Nephron (organoid): ENCODE results near the gene SPATS2L.
A peak's percentile ranks its signal among the peaks of the same experiment; 100 is the strongest.

Experiments
- H3K27ac Mint-ChIP-seq, 3 experiments: 2 replicates each; pipeline ENCODE4 v1.8.0; 2020; ENCODE audit warnings: mixed read lengths in 3 of 3, mild to moderate bottlenecking in 2 of 3, moderate library complexity in 1 of 3
- H3K27me3 Mint-ChIP-seq: 2 replicates; pipeline ENCODE4 v1.8.0; 2021; ENCODE audit warnings: low read depth, mild to moderate bottlenecking, moderate library complexity, mixed read lengths
- H3K36me3 Mint-ChIP-seq: 2 replicates; pipeline ENCODE4 v1.8.0; 2020; ENCODE audit warnings: low read depth, mixed read lengths
- H3K4me1 Mint-ChIP-seq: 2 replicates; pipeline ENCODE4 v1.8.0; 2020; ENCODE audit warnings: mixed read lengths
- H3K4me3 Mint-ChIP-seq, 3 experiments: 2 replicates each; pipeline ENCODE4 v1.8.0; 2020; ENCODE audit warnings: mild to moderate bottlenecking in 3 of 3, mixed read lengths in 3 of 3, moderate library complexity in 2 of 3
- H3K9me3 Mint-ChIP-seq: 2 replicates; pipeline ENCODE4 v1.8.0; 2020; ENCODE audit warnings: mixed read lengths
- TF ChIP-seq, protein P1 (sequence below), 3 experiments: fragments of 200-600 bp; sonication (generic); IDR thresholded peaks; one replicate each; pipeline ENCODE4 v1.5.0; 2021; ENCODE audit warnings: antibody characterized with exemption in 3 of 3; ENCODE audit not compliant: unreplicated experiment in 3 of 3

Gene SPATS2L

DNA sequence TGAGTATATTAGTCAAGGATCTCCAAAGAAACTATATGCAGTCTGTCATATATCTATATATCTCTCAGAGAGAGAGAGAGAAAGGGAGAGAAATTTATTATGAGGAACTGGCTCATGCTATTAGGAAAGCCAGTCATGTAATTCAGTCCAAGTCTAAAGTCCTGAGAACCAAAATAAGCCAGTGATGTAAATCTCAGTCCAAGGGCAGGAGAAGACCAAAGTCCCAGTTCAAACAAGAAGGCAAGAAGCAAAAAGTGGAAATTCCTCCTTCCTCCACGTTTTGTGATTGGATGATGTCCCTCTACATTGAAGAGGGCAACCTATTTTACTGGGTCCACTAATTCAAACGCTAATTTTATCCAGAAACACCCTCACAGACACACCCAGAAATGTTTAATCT lies 34.2 kb upstream of the SPATS2L start:
- H3K4me3 Mint-ChIP-seq = no peak overlapping the region
- H3K27ac Mint-ChIP-seq = no peak overlapping the region
- peaks cover 43% of the 10 kb centered on the region for H3K4me1 Mint-ChIP-seq
- TF ChIP-seq, protein P1, sequence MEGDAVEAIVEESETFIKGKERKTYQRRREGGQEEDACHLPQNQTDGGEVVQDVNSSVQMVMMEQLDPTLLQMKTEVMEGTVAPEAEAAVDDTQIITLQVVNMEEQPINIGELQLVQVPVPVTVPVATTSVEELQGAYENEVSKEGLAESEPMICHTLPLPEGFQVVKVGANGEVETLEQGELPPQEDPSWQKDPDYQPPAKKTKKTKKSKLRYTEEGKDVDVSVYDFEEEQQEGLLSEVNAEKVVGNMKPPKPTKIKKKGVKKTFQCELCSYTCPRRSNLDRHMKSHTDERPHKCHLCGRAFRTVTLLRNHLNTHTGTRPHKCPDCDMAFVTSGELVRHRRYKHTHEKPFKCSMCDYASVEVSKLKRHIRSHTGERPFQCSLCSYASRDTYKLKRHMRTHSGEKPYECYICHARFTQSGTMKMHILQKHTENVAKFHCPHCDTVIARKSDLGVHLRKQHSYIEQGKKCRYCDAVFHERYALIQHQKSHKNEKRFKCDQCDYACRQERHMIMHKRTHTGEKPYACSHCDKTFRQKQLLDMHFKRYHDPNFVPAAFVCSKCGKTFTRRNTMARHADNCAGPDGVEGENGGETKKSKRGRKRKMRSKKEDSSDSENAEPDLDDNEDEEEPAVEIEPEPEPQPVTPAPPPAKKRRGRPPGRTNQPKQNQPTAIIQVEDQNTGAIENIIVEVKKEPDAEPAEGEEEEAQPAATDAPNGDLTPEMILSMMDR (IDR thresholded peaks at IDR 0.05; ENCODE audit: unreplicated experiment in 3 of 3) = no peak
- H3K36me3 Mint-ChIP-seq = no peaks in the 10 kb centered on the region
- no peaks in the 10 kb centered on the region for H3K9me3 Mint-ChIP-seq
- H3K27me3 Mint-ChIP-seq = peaks cover 19% of the 10 kb centered on the region

DNA sequence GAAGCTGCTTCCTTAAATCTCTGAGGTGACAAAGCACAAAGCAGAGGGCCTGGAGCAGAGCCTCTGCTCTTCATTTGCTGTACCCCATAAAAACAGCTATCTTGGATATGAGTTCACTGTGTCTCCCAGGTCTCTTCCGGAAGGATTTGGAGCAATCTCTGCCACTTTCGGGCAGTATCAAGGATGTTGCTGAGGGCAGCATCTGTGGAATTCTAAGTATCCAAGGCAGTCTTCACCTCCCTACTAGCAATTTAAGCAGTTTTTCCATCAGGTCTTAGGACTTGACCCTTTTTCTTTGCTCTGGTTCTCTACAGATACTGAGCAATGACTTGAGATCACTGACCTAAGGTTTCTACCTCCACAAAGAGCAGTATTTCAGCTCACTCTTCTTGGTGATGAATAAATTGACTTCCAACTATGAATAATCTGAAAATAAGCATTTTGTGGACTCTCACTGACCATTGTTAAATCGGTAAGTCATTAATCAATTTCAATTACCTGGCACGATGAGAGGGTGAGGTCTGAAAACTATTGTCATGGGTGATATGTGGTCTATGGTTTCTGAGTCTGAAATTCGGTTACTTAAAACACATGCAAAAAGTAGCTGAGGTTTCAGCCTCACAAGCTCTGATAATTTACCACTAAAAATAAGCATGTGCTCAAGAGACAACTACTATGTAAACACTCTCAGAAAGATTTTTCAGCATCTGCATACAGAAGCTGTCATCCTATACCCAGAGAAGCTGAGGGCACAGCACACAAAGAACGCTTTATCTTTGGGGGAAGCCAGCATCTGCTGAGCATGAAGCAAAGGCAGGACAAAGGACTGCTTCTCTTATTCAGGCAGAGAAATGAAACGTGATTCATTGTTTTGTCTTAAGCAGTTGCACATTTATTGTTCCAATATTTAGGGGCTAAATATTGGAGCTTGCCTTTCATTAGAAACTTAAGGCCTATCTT lies 32.1 kb upstream of the SPATS2L start:
- TF ChIP-seq, protein P1 (IDR thresholded peaks at IDR 0.05; ENCODE audit: unreplicated experiment in 3 of 3) = no peak
- H3K4me3 Mint-ChIP-seq = peak overlapping the region in 1 of 3 experiments; percentile 22
- peaks cover 43% of the 10 kb centered on the region for H3K4me1 Mint-ChIP-seq
- H3K27me3 Mint-ChIP-seq = peaks cover 18% of the 10 kb centered on the region
- H3K9me3 Mint-ChIP-seq = no peaks in the 10 kb centered on the region
- no peaks in the 10 kb centered on the region for H3K36me3 Mint-ChIP-seq
- H3K27ac Mint-ChIP-seq = peak overlapping the region; percentile 76 to 82 (median 79)

DNA sequence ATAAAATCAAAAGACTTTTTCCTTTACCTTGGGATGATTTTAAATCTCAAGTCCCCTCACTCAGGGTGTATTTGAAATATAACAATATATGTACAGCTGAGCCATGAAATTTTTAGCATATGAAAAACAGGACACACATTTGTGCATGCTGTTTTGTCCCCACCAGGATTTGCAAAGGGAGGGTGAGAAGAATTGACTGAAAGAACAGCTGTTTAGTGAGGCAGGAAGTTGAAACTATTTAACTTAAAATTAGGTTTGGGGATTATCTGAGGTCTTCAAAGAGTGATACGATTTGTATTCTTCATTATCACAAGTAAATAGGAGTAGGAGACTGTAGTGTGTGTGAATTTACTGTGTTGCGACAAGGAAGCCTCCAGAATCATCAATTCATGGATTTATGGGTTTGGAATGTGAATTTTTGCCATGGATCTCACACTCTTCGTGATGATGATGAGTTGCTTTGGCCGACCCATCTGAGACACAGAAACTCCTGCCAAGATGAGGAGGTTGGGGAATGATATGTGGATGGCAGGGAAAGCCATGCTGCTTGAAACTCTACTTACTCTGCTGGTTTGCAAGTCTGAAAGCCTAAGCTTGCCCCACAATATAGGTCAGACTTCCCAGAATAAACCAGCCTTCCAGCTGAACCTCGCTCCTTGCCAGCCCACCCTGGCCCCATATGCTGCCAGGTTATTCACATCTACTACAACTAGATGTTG lies 31.0 kb upstream of the SPATS2L start:
- peak overlapping the region in 1 of 3 experiments; percentile 5 for H3K4me3 Mint-ChIP-seq
- H3K27ac Mint-ChIP-seq = peak overlapping the region; percentile 79 to 82 (median 80)
- peaks cover 43% of the 10 kb centered on the region for H3K4me1 Mint-ChIP-seq
- H3K36me3 Mint-ChIP-seq = no peaks in the 10 kb centered on the region
- no peaks in the 10 kb centered on the region for H3K9me3 Mint-ChIP-seq
- TF ChIP-seq, protein P1 (IDR thresholded peaks at IDR 0.05; ENCODE audit: unreplicated experiment in 3 of 3) = no peak
- peaks cover 18% of the 10 kb centered on the region for H3K27me3 Mint-ChIP-seq

DNA sequence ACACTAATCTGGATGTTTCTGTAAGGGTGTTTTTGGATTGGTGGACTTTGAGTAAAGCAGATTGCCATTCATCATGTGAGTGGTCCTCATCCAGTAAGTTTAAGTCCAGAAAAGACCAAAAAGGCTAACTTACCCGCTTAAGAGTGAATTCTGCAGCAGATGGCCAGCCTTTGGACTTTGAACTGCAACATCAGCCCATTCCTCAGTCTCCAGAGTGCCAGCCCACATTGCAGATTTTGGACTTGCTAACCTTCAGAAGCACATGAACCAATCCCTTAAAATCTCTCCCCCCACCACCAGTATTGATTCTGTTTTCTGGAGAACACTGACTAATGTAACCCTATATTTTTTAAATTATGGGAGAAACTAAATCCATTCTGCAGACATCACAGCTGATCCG lies 30.0 kb upstream of the SPATS2L start:
- Mint-ChIP-seq H3K9me3 (no peaks in the 10 kb centered on the region), H3K4me1 (peaks cover 40% of the 10 kb centered on the region), H3K27ac (peak overlapping the region in 1 of 3 experiments; percentile 79), H3K4me3 (no peak overlapping the region), H3K36me3 (no peaks in the 10 kb centered on the region), H3K27me3 (peaks cover 14% of the 10 kb centered on the region)
- TF ChIP-seq, protein P1 (IDR thresholded peaks at IDR 0.05; ENCODE audit: unreplicated experiment in 3 of 3) = no peak

DNA sequence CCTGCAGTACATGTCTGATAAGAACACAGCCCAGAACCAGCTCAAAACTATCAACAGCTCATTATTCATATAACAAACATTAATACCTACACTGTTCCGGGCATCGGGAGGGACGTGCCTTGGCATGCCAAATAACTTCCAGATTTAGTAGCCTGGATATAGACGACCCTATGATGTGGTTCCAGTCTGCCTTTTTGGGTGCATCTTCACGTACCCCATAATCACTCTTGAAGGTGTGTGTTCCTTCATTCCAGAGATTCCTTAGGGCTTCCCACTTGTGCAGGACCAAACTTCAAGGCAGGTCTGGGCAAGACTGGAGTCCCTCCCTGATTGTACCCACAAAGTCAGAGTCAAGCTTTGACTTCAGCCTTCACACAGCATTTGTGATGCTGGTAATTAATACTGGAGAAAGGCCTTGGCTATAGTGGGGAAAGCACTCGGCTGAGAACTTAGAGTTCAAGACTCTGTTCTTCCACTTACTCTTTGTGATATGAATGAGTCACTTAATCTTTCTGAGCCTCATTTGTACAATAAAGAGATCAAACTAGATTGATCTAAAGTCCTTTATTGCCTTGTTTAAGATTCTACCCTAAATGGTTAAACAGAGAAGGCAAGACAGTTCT lies 27.7 kb upstream of the SPATS2L start:
- Mint-ChIP-seq H3K9me3 (no peaks in the 10 kb centered on the region), H3K27me3 (peaks cover 13% of the 10 kb centered on the region), H3K4me1 (peaks cover 23% of the 10 kb centered on the region), H3K4me3 (no peak overlapping the region), H3K36me3 (no peaks in the 10 kb centered on the region), H3K27ac (no peak overlapping the region)
- TF ChIP-seq, protein P1 (IDR thresholded peaks at IDR 0.05; ENCODE audit: unreplicated experiment in 3 of 3) = no peak
